GM08714 (cell line): ENCODE measurements around the gene SMYD5.

Experiments
- H3K4me3 ChIP-seq: fragments of 200-500 bp; sonication (Bioruptor generic); 2 replicates; pipeline ENCODE4 v1.5.1; 2014; ENCODE audit warnings: mild to moderate bottlenecking, low read length, inconsistent platforms
- ZNF274 ChIP-seq: IDR thresholded peaks from 2 replicates; pipeline ENCODE4 v1.6.1; 2012; ENCODE audit warnings: mild to moderate bottlenecking, low read depth, low read length

SMYD5 gene

DNA sequence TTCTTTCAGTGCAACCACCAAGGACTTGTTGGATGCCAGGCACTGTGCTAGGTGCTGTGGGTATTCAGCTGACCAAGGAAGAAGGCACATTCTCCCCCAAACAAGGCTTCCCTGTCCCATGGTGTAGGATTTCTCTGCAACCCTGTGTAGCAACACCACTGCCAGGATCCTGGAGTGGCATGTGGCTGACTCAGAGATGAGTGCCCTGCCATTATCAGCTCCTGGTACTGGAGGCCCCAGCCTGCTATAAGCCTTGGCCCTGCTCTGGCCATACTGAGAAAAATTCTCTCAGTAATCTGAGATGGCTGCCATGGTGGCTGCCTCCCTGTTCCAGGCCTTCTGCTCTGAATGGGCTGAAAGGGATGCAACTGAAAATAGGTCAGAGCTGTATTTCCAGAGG, 4.3 kb downstream of the SMYD5 start:
- no peak overlapping the region for H3K4me3 ChIP-seq
- no peak for TF ChIP-seq ZNF274

- no peak for TF ChIP-seq ZNF274
- H3K4me3 ChIP-seq: no peak overlapping the region
Measured at GRCh38 chr2:73223821-73224220, 9.8 kb downstream of the SMYD5 start.

DNA sequence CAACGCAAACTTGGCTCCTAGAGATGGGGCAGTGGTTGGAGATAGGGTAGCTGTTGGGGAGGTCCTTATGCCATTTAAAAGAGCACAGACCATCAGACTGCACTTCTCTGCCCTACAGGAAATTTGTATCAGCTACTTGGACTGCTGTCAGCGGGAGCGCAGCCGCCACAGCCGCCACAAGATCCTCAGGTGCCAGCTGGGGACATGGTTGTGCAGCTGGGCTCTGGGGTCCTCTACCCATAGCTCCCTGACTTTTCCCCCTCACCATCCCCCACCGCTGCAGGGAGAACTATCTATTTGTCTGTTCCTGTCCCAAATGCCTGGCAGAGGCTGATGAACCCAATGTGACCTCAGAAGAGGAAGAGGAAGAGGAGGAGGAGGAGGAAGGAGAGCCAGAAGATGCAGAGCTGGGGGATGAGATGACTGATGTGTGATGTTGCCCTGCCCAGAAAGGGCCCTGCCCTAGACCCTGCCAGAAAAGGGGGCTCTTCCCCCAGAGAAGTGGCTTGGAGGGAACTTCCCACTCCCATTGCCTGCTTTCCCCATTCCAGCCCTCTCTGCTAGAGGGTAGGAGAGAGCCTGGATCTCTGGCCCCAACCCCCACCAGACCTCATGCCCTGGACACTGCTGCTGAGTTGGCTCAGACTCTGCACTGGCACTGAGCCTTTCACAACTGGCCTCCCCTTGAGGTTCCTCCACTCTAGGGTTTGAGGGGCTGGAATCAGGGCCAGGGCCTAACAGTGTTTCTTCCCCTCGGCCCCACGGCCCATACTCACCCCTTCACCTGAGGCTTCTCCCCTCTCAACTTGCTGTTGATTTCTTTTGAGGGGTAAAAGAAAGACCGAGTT, 11.7 kb downstream of the SMYD5 start:
- H3K4me3 ChIP-seq: no peak overlapping the region
- no peak for TF ChIP-seq ZNF274

- no peak for TF ChIP-seq ZNF274
- no peak overlapping the region for H3K4me3 ChIP-seq
Measured at GRCh38 chr2:73227086-73227485, 13.0 kb downstream of the SMYD5 start.

DNA sequence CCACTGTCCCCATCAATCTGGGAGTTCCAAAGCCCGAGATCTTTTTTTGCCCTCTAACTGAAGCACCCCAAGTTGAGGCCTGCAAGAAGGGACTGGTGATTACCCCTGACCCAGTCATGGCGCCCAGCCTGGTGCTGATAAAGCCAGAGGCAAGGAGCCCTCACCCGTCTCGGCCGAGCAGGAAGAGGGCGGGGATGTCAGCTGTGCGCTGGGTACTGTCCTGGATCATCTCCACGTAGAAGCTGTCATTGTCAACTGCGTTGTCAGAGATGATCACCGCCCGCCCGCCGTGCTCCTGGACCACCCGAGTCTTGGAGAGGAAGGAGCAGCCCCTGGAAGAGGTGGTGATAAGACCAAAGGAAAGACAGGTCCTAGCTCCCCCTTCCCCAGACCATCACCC, 14.6 kb downstream of the SMYD5 start:
- no peak overlapping the region for H3K4me3 ChIP-seq

DNA sequence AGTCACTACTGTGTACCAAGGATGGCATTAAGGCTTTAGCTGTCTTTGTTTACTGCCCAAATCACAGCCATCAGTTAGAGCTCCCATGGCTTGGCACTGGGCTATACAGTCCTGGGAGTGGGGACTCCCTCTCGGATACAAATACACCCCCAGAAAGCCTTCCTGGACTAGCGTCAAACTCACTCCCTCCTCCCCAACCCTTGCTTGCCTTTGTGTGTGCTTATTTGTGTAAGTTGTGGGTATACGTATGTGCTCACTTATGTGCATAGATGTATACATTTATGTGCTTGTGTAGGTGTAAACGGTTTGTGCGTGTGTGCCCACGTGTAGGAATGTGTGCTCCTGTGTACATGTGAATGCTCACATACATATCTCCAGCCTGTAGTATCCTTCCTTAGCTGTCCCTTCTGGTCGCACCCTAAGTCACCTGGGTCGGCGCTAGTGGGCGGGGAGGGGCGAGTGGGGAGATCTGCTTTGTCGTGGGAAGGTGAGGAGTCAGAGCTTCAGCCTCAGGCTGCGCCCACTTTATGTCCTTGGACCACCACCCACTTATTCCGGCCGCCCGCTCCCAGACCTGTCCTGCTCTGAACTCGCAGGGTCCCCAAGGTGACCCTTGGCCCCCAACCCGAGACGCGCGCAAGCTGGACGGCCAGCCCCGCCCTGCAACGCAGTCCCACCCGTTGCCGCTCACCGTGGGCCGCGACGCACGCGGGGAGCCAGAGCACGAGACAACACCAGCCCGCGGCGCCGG, 18.5 kb downstream of the SMYD5 start:
- peak overlapping the region; percentile 77 for H3K4me3 ChIP-seq
- no peak for TF ChIP-seq ZNF274

More for the DNA sequence above, 14.6 kb downstream of the SMYD5 start:
- no peak for TF ChIP-seq ZNF274

GRCh38 chr2:73233154-73233931, 19.3 kb downstream of the SMYD5 start, which contains the start of gene PRADC1:
TSS of gene PRADC1 (minus strand) at chr2:73233239. CDS start at chr2:73233160, 79 bp downstream.
- no peak for TF ChIP-seq ZNF274
- H3K4me3 ChIP-seq: peak within 1 kb of the TSS; percentile 79

GRCh38 chr2:73233932-73234832, 20.1 kb downstream of the SMYD5 start, which contains the start of gene CCT7:
TSS of gene CCT7 (plus strand) at chr2:73234308. CDS start at chr2:73234379, 71 bp downstream.
- TF ChIP-seq ZNF274: no peak
- peak within 1 kb of the TSS; percentile 79 for H3K4me3 ChIP-seq

DNA sequence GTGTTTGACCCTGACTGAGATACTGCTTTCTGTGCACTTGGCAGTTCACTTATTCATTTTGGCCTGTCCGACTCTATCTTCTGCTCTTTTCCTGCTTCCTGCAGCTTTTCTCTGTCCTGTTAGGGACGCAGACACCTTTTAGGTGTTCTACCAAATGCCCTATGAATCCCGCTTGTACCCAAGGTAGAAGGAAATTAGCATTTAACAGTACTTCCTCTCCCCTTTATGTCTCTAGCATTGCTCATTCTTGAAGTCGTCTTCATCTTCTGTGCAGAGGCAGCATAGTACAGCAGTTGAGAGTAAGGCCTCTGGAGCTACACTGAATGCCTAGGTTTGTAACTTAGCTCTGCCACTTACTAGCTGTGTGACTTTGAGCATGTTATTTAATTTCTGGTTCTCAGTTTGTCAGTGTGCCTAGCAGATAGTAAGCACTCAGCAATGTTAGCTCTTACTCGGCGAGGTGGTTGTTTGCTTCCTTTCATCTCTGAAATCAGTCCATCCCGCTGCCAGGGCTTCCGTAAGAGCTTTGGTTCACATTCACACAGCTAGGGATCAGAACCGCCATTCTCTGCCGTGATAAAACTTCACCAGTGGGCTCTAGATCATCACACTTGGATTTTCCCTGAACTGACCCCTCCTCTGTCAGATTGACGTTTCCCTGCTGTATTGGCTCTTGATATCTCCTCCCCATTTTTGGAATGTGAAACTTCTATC, 21.4 kb downstream of the SMYD5 start:
- H3K4me3 ChIP-seq: peak overlapping the region; percentile 79
- no peak for TF ChIP-seq ZNF274

DNA sequence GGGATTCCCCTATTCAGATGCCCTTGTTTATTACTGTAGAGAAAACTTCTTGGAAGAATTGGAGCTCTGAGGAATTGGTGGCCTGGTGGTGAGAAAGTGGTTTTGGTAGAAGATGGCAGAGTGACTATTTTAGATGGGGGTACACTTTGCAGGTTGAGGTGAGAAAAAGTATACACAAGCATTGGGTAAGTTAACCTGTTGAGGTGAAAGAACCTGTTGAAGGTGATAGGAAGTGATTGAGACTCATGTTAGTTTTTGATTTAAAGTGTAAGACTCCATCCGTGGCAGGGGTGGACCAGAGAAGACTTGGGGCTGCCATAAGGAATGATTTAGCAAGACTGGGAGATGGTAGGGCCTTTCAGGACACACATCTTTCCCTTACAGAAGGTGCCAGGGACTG, 23.1 kb downstream of the SMYD5 start:
- no peak overlapping the region for H3K4me3 ChIP-seq
- TF ChIP-seq ZNF274: no peak

DNA sequence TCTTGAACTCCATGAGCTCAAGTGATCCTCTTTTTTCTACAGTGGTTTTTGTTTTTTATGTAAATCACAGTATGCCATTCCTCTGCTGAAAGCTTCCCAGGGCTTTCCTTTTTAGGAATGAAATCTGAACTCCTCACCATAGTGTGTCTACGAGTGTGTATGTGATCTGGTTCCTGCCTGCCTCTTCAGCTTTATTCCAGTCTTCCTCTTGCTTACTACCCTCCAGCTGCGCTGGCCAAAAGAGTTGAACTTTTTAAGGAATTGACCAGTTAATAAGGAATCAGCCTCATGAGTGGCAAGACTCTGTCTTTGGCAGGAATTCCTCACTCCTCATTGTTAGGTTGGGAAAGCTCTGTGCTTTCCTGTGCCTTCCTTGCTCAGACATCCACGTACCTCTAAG, 24.1 kb downstream of the SMYD5 start:
- no peak overlapping the region for H3K4me3 ChIP-seq
- no peak for TF ChIP-seq ZNF274

GRCh38 chr2:73238976-73239375, 24.9 kb downstream of the SMYD5 start:
- no peak overlapping the region for H3K4me3 ChIP-seq
- no peak for TF ChIP-seq ZNF274

DNA sequence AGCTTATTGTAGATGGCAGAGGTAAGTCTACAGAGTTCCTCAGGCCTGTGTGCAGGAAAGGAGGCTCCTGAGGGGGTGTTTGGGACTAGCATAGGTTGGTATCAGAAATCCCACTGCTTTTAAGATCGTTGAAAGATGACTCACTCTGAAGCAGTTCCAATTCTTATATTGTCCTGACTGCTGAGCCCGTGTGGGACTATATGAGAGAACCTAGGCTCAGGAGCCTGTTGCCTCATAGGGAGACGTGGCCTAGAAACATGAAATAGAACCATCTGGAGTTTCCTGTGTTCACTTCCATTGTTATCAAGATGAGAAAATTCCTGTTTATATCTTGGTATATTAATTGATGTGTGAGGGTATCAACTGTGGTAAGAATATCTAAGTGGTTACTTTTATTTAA, 25.7 kb downstream of the SMYD5 start:
- no peak overlapping the region for H3K4me3 ChIP-seq
- TF ChIP-seq ZNF274: no peak
